IPS-NIHi7 (cell line): ENCODE results near the gene NQO1.
"Not testable (repeated sequence)": the region's sequence is repeated elsewhere in the genome, so short reads cannot be mapped to it uniquely, and the experiment has no call there.

Source experiments
- DNase-seq: peaks from one replicate; pipeline ENCODE4 v3.0.0; 2012; ENCODE audit warnings: mixed read lengths; ENCODE audit errors: extremely low spot score

Gene NQO1

GRCh38 chr16:69741951-69742904 lies 15.9 kb upstream of the NQO1 start:
- DNase-seq, result no peak

- DNase-seq, result no peak
Observed at GRCh38 chr16:69741519-69741918, 15.2 kb upstream of the NQO1 start.

GRCh38 chr16:69732101-69732500 lies 5.7 kb upstream of the NQO1 start:
- DNase-seq, result no peak

GRCh38 chr16:69731280-69731679 lies 4.9 kb upstream of the NQO1 start:
- not testable (repeated sequence) for DNase-seq

- not testable (repeated sequence) for DNase-seq
Observed at GRCh38 chr16:69729030-69729429, 2.7 kb upstream of the NQO1 start.

GRCh38 chr16:69727916-69728270 lies 1.5 kb upstream of the NQO1 start:
- DNase-seq, result no peak

GRCh38 chr16:69725480-69726312 lies 664 bp downstream of the NQO1 start:
- no peak for DNase-seq

GRCh38 chr16:69724981-69725479 lies 1.3 kb downstream of the NQO1 start:
- DNase-seq, result no peak

GRCh38 chr16:69724414-69724873 lies 1.9 kb downstream of the NQO1 start:
- DNase-seq, result no peak

GRCh38 chr16:69721441-69721957 lies 4.9 kb downstream of the NQO1 start:
- DNase-seq, result no peak

- DNase-seq, result no peak
Observed at GRCh38 chr16:69720822-69721430, 5.4 kb downstream of the NQO1 start.

- no peak for DNase-seq
Observed at GRCh38 chr16:69718111-69718764, 8.1 kb downstream of the NQO1 start.

- no peak for DNase-seq
Observed at GRCh38 chr16:69717066-69717465, 9.3 kb downstream of the NQO1 start.

GRCh38 chr16:69712914-69713581 lies 13.3 kb downstream of the NQO1 start:
- no peak for DNase-seq

- DNase-seq, result no peak
Observed at GRCh38 chr16:69712277-69712676, 14.1 kb downstream of the NQO1 start.

GRCh38 chr16:69711115-69711740 lies 15.1 kb downstream of the NQO1 start:
- no peak for DNase-seq

- DNase-seq, result peak; percentile 64
Observed at GRCh38 chr16:69709456-69710084, 16.8 kb downstream of the NQO1 start.

GRCh38 chr16:69707920-69708683 lies 18.3 kb downstream of the NQO1 start:
- DNase-seq, result no peak

GRCh38 chr16:69706975-69707340 lies 19.4 kb downstream of the NQO1 start:
- no peak for DNase-seq
